K562 treated with DMSO at 1 percent for 48 hours (cell line): ENCODE data around the gene TOE1. TPM values are rescaled to one million over a fixed set of nuclear protein-coding genes. Genes with fewer than 3 reads are reported as not detected.

Experiments used
- total RNA-seq: library from RNA; unstranded; fragments of 300-600 nt; gene quantifications from 2 replicates; pipeline ENCODE4 v1.2.3, GENCODE V29; 2022; ENCODE audit warnings: low replicate concordance; ENCODE audit errors: extremely low read depth

TOE1 gene
- not detected in 2 replicates for total RNA-seq

DNA sequence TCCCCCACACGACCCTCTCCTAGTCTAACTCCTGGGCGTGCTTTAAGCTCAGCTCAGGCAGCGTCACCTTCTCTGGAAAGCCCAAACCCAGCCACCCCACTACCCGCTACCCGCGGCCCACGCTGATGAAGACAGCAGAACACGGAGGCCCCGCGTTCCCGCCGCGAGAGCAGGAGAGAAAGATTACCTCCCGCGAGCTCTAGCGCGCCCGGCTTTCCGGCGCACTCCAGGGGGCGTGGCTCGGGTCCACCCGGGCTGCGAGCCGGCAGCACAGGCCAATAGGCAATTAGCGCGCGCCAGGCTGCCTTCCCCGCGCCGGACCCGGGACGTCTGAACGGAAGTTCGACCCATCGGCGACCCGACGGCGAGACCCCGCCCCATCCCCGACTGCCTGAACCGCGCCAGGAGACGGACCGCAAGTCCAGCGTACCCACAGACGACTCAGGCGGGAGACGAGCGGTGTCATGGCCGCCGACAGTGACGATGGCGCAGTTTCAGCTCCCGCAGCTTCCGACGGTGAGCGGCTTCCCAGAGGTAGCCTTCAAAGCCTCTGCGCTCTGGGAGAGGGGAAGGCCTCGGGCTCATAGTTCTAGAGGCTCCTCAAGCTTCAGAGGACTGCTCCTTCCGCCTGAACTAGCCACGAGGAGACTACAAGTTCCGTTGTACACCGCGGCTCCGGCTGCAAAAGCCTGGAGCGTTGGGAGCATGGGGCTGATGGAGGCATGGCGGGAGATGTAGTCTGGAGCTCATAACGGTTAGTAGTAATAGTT, at the start of gene TOE1, which contains the start of gene MUTYH:
Gene TOE1 (plus strand): TSS at position 382 of the 770 bp plus-strand sequence. CDS start 83 bp downstream, at position 465.
Gene MUTYH (minus strand): TSS at position 652 of the 770 bp plus-strand sequence. CDS start 5,935 bp downstream, outside the sequence.

DNA sequence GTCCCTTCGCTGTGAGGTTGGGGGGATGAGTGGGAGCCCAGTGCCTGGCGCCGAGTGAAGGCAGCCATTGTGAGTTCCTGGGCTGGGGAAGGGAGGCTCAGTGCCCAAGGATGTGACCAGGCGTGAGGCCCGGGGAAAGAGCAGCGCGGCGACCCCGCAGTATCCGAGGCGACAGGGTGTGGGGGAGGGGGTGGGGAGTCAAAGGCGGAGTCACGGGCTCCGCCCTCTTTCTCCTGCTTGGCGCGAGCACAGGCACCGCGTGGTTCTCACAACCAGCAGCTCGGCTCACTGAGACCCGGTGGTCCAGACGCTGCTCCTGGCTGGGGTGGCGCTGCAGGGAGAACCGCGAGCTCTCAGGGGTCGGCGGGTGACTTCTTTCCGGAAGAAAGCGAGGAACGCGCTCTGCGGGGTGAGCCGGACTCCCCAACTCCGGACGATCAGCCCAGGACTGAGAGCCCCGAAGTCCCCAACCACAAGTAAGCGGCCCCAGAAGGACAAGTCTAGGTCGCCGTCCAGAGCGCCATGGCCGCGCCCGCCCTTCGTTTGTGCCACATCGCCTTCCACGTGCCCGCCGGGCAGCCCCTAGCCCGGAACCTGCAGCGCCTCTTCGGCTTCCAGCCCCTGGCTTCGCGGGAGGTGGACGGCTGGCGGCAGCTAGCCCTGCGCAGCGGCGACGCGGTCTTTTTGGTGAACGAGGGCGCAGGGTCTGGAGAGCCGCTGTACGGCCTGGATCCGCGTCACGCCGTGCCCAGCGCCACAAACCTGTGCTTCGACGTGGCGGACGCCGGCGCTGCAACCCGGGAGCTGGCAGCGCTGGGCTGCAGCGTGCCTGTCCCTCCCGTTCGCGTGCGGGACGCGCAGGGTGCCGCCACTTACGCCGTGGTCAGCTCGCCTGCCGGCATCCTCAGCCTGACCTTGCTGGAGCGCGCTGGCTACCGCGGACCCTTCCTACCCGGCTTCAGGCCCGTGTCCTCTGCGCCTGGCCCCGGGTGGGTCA, 13.0 kb upstream of the TOE1 start, which contains the start of gene HPDL:
Gene HPDL (plus strand): TSS at position 269 of the 997 bp plus-strand sequence. CDS start 254 bp downstream, at position 523.

Other genes with a start within 250 kb of the TOE1 start
- gene ZSWIM5, start 133.6 kb upstream of the TOE1 start, total RNA-seq: not detected in 2 replicates
- gene HPDL, start 13.3 kb upstream of the TOE1 start, total RNA-seq: not detected in 2 replicates
- not detected in 2 replicates for gene MUTYH, start 270 bp downstream of the TOE1 start, total RNA-seq
- not detected in 2 replicates for gene TESK2, start 151.0 kb downstream of the TOE1 start, total RNA-seq
- not detected in 2 replicates for gene CCDC163, start 159.9 kb downstream of the TOE1 start, total RNA-seq
- gene MMACHC, start 160.1 kb downstream of the TOE1 start, total RNA-seq: not detected in 2 replicates
- gene PRDX1, start 181.7 kb downstream of the TOE1 start, total RNA-seq: 660 and 1,271 TPM in 2 replicates
- 594 TPM in 1 of 2 replicates, not detected in the other for gene AKR1A1, start 210.7 kb downstream of the TOE1 start, total RNA-seq
- not detected in 2 replicates for gene NASP, start 243.9 kb downstream of the TOE1 start, total RNA-seq